Dermis blood vessel endothelial cell (primary cell): Measurements from ENCODE around the gene BRIX1. TPM values are rescaled to one million over a fixed set of nuclear protein-coding genes. Genes with fewer than 3 reads are reported as not detected.
"Not testable (repeated sequence)": the region's sequence is repeated elsewhere in the genome, so short reads cannot be mapped to it uniquely, and the experiment has no call there.

Experiments
- DNase-seq: peaks from one replicate; pipeline ENCODE4 v3.0.0; 2010
- total RNA-seq: library from RNA; depleted of rRNA; stranded (reverse); fragments of >200 nt; gene quantifications from 2 replicates; pipeline ENCODE4 v1.2.3, GENCODE V29; 2014

The BRIX1 gene
- total RNA-seq, 1 donor from 2014 or later, result 27.7 TPM

GRCh38 chr5:34916518-34916917 is 1.0 kb downstream of the BRIX1 start:
- DNase-seq, result no peak

GRCh38 chr5:34918025-34918424 is 2.5 kb downstream of the BRIX1 start:
- no peak for DNase-seq

GRCh38 chr5:34919077-34919476 is 3.6 kb downstream of the BRIX1 start:
- DNase-seq, result no peak

GRCh38 chr5:34923256-34923655 is 7.7 kb downstream of the BRIX1 start:
- not testable (repeated sequence) for DNase-seq

GRCh38 chr5:34923694-34924461 is 8.4 kb downstream of the BRIX1 start:
- DNase-seq, result peak; percentile 84

GRCh38 chr5:34924462-34924765 is 8.9 kb downstream of the BRIX1 start:
- no peak for DNase-seq

GRCh38 chr5:34926318-34926888 is 10.9 kb downstream of the BRIX1 start:
- DNase-seq, result no peak

- no peak for DNase-seq
These were observed 12.3 kb downstream of the BRIX1 start for GRCh38 chr5:34927785-34928184.

- no peak for DNase-seq
These were observed 12.8 kb downstream of the BRIX1 start for GRCh38 chr5:34928267-34928666.

GRCh38 chr5:34929134-34929719 is 13.7 kb downstream of the BRIX1 start, which contains the start of gene DNAJC21:
DNAJC21 (plus strand) TSS chr5:34929559; CDS start chr5:34929820, 261 bp downstream.
- peak; percentile 98 for DNase-seq

- peak; percentile 84 for DNase-seq
These were observed 14.4 kb downstream of the BRIX1 start for GRCh38 chr5:34929720-34930461.

- DNase-seq, result peak; percentile 44
These were observed 14.9 kb downstream of the BRIX1 start for GRCh38 chr5:34930462-34930844.

GRCh38 chr5:34930870-34931269 is 15.4 kb downstream of the BRIX1 start:
- DNase-seq, result no peak

- DNase-seq, result no peak
These were observed 17.4 kb downstream of the BRIX1 start for GRCh38 chr5:34932947-34933346.

GRCh38 chr5:34941936-34942335 is 26.4 kb downstream of the BRIX1 start:
- no peak for DNase-seq

GRCh38 chr5:34944044-34944443 is 28.5 kb downstream of the BRIX1 start:
- DNase-seq, result no peak

GRCh38 chr5:34944460-34945047 is 29.0 kb downstream of the BRIX1 start:
- DNase-seq, result no peak

GRCh38 chr5:34957321-34957720 is 41.8 kb downstream of the BRIX1 start:
- DNase-seq, result no peak

- peak; percentile 57 for DNase-seq
These were observed 42.6 kb downstream of the BRIX1 start for GRCh38 chr5:34957857-34958690.

GRCh38 chr5:34959323-34959722 is 43.8 kb downstream of the BRIX1 start:
- DNase-seq, result no peak

GRCh38 chr5:34967540-34967939 is 52.0 kb downstream of the BRIX1 start:
- no peak for DNase-seq

- no peak for DNase-seq
These were observed 52.7 kb downstream of the BRIX1 start for GRCh38 chr5:34968258-34968657.
